Kidney epithelial cell (primary cell): ENCODE results near the gene TMEM231. TPM values are rescaled to one million over a fixed set of nuclear protein-coding genes. Genes with fewer than 3 reads are reported as not detected.
"Not testable (repeated sequence)": the region's sequence is repeated elsewhere in the genome, so short reads cannot be mapped to it uniquely, and the experiment has no call there.

Experiments
- DNase-seq: peaks from one replicate; pipeline ENCODE4 v3.0.0-alpha.2; 2010; ENCODE audit warnings: low read depth
- H3K27me3 ChIP-seq: 2 replicates; pipeline ENCODE4 v1.6.0; 2011; ENCODE audit warnings: low read length; ENCODE audit not compliant: control insufficient read depth, insufficient read depth
- H3K36me3 ChIP-seq: 2 replicates; pipeline ENCODE4 v1.5.1; 2011; ENCODE audit warnings: low read length; ENCODE audit not compliant: control insufficient read depth, insufficient read depth
- H3K4me3 ChIP-seq: 2 replicates; pipeline ENCODE4 v1.5.1; 2011; ENCODE audit warnings: low read depth, mild to moderate bottlenecking, control low read depth, low read length
- CTCF ChIP-seq: IDR thresholded peaks from 2 replicates; pipeline ENCODE4 v1.5.1; 2011; ENCODE audit warnings: mild to moderate bottlenecking, moderate library complexity, low read length, control low read depth, inconsistent platforms; ENCODE audit not compliant: insufficient read depth, poor library complexity, severe bottlenecking
- total RNA-seq: library from RNA; depleted of rRNA; stranded (reverse); fragments of >200 nt; gene quantifications from 2 replicates; pipeline ENCODE4 v1.2.3, GENCODE V29; 2015

The TMEM231 gene
- 14.9 and 16.0 TPM in 2 replicates for total RNA-seq

- Histone ChIP-seq H3K4me3 (peak within 1 kb of the TSS; percentile 80), H3K36me3 (no peaks in the 10 kb centered on the region), H3K27me3 (no peaks in the 10 kb centered on the region)
- no peak for TF ChIP-seq CTCF
- peak; percentile 80 for DNase-seq
Observed at GRCh38 chr16:75555707-75556430, at the start of gene TMEM231. Gene TMEM231, minus strand, starts transcription at chr16:75556252. Its CDS starts 43 bp downstream, at chr16:75556209.

GRCh38 chr16:75603241-75603640 is 47.2 kb upstream of the TMEM231 start:
- no peak for TF ChIP-seq CTCF
- H3K27me3 ChIP-seq, result no peaks in the 10 kb centered on the region
- no peak overlapping the region for H3K4me3 ChIP-seq
- H3K36me3 ChIP-seq, result peaks cover 2% of the 10 kb centered on the region
- DNase-seq, result no peak

- no peaks in the 10 kb centered on the region for H3K27me3 ChIP-seq
- no peak for TF ChIP-seq CTCF
- no peak overlapping the region for H3K4me3 ChIP-seq
- H3K36me3 ChIP-seq, result peaks cover 2% of the 10 kb centered on the region
- no peak for DNase-seq
Observed at GRCh38 chr16:75599452-75600277, 43.6 kb upstream of the TMEM231 start.

- Histone ChIP-seq H3K27me3 (no peaks in the 10 kb centered on the region), H3K36me3 (no peaks in the 10 kb centered on the region), H3K4me3 (no peak overlapping the region)
- no peak for TF ChIP-seq CTCF
- DNase-seq, result no peak
Observed at GRCh38 chr16:75593825-75594820, 38.1 kb upstream of the TMEM231 start.

GRCh38 chr16:75593308-75593707 is 37.3 kb upstream of the TMEM231 start:
- no peaks in the 10 kb centered on the region for H3K36me3 ChIP-seq
- H3K27me3 ChIP-seq, result no peaks in the 10 kb centered on the region
- no peak overlapping the region for H3K4me3 ChIP-seq
- TF ChIP-seq CTCF, result no peak
- DNase-seq, result no peak

GRCh38 chr16:75591927-75592326 is 35.9 kb upstream of the TMEM231 start:
- not testable (repeated sequence) for DNase-seq, H3K4me3 ChIP-seq, H3K27me3 ChIP-seq, H3K36me3 ChIP-seq
